ENCODE results near the gene ATP2A1.
"Not testable (repeated sequence)": the region's sequence is repeated elsewhere in the genome, so short reads cannot be mapped to it uniquely, and the experiment has no call there.

ATP2A1 gene

DNA sequence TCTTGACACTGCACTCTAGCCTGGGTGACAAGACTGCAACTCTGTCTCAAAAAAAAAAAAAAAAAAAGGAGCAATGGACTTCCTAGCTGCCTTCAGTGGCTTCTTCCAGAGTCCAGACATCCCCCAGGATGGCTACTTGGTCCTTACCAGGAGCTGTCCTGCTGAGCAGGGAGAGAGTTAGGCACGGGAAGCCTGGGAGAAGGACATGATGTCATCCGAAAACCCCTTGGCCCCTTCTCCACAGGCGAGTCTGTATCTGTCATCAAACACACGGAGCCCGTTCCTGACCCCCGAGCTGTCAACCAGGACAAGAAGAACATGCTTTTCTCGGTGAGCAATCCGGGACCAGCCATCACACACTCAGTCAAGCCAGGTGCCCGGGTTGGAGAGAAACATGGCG is 8.7 kb downstream of the ATP2A1 start:
- TF ChIP-seq, protein P1, sequence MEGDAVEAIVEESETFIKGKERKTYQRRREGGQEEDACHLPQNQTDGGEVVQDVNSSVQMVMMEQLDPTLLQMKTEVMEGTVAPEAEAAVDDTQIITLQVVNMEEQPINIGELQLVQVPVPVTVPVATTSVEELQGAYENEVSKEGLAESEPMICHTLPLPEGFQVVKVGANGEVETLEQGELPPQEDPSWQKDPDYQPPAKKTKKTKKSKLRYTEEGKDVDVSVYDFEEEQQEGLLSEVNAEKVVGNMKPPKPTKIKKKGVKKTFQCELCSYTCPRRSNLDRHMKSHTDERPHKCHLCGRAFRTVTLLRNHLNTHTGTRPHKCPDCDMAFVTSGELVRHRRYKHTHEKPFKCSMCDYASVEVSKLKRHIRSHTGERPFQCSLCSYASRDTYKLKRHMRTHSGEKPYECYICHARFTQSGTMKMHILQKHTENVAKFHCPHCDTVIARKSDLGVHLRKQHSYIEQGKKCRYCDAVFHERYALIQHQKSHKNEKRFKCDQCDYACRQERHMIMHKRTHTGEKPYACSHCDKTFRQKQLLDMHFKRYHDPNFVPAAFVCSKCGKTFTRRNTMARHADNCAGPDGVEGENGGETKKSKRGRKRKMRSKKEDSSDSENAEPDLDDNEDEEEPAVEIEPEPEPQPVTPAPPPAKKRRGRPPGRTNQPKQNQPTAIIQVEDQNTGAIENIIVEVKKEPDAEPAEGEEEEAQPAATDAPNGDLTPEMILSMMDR (IDR thresholded peaks at IDR 0.05; ENCODE audit: low read depth, low read length, missing control alignments), result no peak
- in situ Hi-C loops (cut with HindIII; ENCODE audit: low sequenced_read_pairs), result no loop called here
- no peak for DNase-seq (ENCODE audit: low read depth)
- H3K4me3 ChIP-seq (ENCODE audit: low read depth, low read length), result no peak overlapping the region

DNA sequence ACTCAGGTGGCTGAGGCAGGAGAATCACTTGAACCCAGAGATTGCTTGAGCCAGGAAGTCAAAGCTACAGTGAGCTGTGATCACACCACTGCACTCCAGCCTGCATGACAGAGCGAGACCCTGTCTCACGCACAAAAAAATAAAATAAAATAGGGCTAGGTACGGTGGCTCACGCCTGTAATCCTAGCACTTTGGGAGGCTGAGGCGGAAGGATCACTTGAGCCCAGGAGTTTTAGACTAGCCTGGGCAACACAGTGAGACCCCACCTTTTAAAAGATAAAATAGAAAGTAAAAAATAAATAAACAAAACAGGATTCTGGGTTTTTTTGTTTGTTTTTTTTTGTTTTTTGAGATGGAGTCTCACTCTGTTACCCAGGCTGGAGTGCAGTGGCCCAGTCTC is 12.1 kb downstream of the ATP2A1 start:
- in situ Hi-C loops (cut with HindIII; ENCODE audit: low sequenced_read_pairs); DNase-seq (ENCODE audit: low read depth); H3K4me3 ChIP-seq (ENCODE audit: low read depth, low read length): not testable (repeated sequence)

DNA sequence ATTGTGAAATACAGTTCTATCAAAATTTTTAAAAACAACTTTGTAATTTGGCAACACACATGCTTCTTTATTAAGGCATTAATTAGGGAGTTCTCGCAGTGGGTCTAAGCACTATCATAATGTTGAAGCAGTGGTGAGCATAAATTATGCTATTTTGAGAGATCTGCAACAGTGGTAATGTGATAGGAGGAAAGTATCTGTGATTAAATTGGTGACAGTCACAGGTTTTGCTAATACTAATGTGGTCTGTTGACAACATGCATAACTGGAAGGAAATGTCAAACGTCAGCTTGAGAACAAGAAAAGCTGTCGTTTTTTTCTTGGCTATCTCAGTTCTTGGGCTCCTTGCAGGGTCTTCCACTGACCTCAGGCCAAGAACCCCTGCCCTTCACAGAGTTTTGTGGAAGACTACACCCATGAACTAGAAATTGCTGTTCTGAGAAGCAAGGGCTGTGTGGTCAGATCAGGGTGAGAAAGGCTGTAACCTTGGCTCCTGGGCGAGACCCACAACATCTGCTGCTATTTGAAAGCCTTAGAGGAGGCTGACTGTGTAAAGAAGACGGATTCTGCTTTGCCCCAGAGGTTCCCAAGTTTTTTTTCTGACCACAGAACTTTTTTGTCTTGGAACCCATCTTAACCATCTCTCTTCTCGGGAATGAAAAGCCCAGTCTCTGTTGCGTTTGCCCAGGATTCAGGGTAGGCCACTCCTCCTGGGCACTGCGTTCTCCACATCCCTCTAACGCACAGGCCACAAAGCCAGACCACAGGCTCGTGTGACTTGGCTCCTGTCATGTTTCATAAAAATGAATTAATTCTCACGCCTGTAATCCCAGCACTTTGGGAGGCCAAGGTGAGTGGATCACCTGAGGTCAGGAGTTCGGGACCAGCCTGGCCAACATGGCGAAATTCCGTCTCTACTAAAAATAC is 13.9 kb downstream of the ATP2A1 start:
- in situ Hi-C loops (cut with HindIII; ENCODE audit: low sequenced_read_pairs), result no loop called here
- DNase-seq (ENCODE audit: low read depth), result no peak
- TF ChIP-seq, protein P1 (IDR thresholded peaks at IDR 0.05; ENCODE audit: low read depth, low read length, missing control alignments), result no peak
- no peak overlapping the region for H3K4me3 ChIP-seq (ENCODE audit: low read depth, low read length)

DNA sequence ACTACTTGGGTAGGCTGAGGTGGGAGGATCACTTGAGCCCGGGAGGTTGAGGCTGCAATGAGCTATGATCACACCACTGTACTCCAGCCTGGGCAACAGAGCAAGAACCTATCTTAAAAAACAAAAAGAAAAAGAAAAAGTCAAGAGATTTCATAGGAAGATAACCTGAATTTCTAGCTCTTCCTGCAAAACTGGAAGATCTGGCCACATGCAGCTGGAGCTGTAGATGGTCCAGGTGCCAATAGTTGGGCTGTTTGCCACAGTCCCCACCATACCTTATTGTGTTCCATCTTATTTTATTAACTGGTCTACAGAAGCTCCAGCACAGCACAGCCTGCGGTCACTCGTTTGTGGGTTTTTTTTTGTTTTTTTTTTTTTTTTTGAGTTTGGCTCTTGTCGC is 15.0 kb downstream of the ATP2A1 start:
- DNase-seq (ENCODE audit: low read depth), result no peak
- TF ChIP-seq, protein P1 (IDR thresholded peaks at IDR 0.05; ENCODE audit: low read depth, low read length, missing control alignments), result no peak
- in situ Hi-C loops (cut with HindIII; ENCODE audit: low sequenced_read_pairs), result no loop called here
- no peak overlapping the region for H3K4me3 ChIP-seq (ENCODE audit: low read depth, low read length)

DNA sequence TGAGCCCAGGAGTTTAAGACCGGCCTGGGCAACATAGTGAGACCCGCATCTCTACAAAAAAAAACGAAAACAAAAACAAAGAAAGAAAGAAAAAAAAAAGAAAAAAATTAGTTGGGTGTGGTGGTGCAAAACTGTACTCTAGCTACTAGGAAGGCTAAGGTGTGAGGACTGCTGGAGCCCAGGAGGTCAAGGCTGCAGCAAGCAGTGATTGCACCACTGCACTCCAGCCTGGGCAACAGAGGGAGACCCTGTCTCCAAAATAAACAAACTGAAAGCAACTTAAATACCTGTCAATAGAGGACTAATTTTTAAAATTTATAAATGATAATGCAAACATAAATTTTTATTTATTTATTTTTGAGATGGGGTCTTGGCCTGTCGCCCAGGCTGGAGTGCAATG is 17.3 kb downstream of the ATP2A1 start:
- in situ Hi-C loops (cut with HindIII; ENCODE audit: low sequenced_read_pairs), result no loop called here
- no peak for DNase-seq (ENCODE audit: low read depth)
- TF ChIP-seq, protein P1 (IDR thresholded peaks at IDR 0.05; ENCODE audit: low read depth, low read length, missing control alignments), result no peak
- no peak overlapping the region for H3K4me3 ChIP-seq (ENCODE audit: low read depth, low read length)

DNA sequence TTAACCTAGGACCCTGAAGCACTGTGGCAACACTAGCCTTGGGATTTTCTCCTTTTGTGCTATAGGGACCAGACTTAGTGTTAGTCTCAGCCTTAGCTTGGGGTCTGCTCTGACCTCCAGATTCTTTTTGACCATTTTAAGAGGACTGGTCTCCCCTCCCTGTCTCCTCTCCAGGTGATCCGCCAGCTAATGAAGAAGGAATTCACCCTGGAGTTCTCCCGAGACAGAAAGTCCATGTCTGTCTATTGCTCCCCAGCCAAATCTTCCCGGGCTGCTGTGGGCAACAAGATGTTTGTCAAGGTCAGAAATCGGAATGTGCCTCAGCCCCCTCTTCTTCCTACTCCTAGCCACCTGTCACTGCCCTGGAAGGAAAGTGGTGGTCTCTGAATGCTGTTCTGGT is 19.5 kb downstream of the ATP2A1 start:
- DNase-seq (ENCODE audit: low read depth), result no peak
- in situ Hi-C loops (cut with HindIII; ENCODE audit: low sequenced_read_pairs), result no loop called here
- no peak overlapping the region for H3K4me3 ChIP-seq (ENCODE audit: low read depth, low read length)
- TF ChIP-seq, protein P1 (IDR thresholded peaks at IDR 0.05; ENCODE audit: low read depth, low read length, missing control alignments), result no peak

DNA sequence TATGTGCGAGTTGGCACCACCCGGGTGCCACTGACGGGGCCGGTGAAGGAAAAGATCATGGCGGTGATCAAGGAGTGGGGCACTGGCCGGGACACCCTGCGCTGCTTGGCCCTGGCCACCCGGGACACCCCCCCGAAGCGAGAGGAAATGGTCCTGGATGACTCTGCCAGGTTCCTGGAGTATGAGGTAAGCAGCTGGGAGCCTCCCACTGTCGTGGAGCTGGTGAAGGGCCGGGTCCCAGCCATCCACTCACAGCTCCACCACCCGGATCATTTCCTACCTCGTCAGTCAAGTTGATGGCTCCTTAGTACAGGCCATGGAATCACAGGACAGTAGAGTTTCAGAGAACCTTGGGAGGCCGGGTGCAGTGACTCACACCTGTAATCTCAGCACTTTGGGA is 20.0 kb downstream of the ATP2A1 start:
- TF ChIP-seq, protein P1 (IDR thresholded peaks at IDR 0.05; ENCODE audit: low read depth, low read length, missing control alignments), result no peak
- no peak overlapping the region for H3K4me3 ChIP-seq (ENCODE audit: low read depth, low read length)
- DNase-seq (ENCODE audit: low read depth), result no peak
- in situ Hi-C loops (cut with HindIII; ENCODE audit: low sequenced_read_pairs), result no loop called here

All from astrocyte of the cerebellum (primary cell).